IMR-90 (cell line): ENCODE results near the gene PRRT2.

ENCODE experiments used
- FOS ChIP-seq: fragments of 150-350 bp; IDR thresholded peaks from 2 replicates; pipeline ENCODE4 v1.6.1; 2016; ENCODE audit warnings: low read depth, low read length
- POLR2A ChIP-seq: IDR thresholded peaks from 2 replicates; pipeline ENCODE4 v1.6.1; 2012; ENCODE audit warnings: mild to moderate bottlenecking, low read depth, low read length
- RAD21 ChIP-seq: IDR thresholded peaks from 2 replicates; pipeline ENCODE4 v1.6.1; 2012; ENCODE audit warnings: low read length, improper control_type of control experiment
- RFX5 ChIP-seq: IDR thresholded peaks from 2 replicates; pipeline ENCODE4 v1.8.0; 2012; ENCODE audit warnings: low read depth, mild to moderate bottlenecking, low read length, moderate library complexity
- SMC3 ChIP-seq: fragments of 150-350 bp; IDR thresholded peaks from 2 replicates; pipeline ENCODE4 v1.6.1; 2016; ENCODE audit warnings: low read depth, mild to moderate bottlenecking, antibody characterized with exemption, low read length, moderate library complexity
- TF ChIP-seq, protein P1 (sequence below): conservative IDR thresholded peaks from 2 replicates; pipeline ENCODE4 v1.5.1; 2012; ENCODE audit warnings: mild to moderate bottlenecking, low read depth, low read length, improper control_type of control experiment

DNA sequence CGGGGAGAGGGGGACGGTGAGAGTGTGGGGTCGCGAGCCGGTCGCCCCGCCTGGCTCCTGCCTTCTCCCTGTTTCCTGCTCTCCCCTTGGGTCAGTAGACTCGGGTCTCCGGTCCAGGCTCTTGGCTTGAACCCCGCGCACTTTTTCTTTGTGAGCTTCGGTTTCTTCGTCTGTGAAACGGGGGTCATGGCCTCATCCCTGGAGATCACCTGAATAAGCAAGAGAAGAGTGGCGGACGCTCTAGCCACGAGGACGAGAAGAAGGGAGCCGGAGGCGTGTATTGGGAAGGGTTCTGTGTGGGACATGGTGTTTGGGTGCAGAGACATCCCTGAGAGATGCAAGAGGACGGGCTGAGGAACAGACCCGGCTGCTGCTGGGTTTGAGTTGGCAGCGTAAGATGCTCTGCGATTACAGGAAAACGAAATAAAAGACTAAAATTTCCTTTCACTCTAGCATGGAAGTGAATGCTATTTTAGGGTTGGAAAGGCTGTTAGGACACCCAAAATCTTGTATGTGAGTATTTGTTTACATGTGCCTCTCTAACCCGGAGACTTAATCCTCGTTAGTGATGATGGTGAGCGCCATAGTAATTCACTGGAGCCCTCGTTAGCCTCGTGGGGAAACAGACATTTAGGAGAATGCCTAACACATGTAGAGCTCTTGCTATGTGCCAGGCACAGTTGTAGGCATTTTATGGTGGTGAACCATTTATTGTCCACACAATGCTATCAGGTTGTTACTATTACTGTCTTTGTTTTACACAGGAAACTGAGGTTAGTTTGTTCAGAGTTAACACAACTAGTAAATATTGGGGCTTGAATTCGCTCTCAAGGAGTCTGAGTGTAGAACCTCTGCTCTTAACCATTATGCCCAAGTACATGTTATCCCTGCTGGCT is 20.8 kb upstream of the PRRT2 start:
- TF ChIP-seq, protein P1, sequence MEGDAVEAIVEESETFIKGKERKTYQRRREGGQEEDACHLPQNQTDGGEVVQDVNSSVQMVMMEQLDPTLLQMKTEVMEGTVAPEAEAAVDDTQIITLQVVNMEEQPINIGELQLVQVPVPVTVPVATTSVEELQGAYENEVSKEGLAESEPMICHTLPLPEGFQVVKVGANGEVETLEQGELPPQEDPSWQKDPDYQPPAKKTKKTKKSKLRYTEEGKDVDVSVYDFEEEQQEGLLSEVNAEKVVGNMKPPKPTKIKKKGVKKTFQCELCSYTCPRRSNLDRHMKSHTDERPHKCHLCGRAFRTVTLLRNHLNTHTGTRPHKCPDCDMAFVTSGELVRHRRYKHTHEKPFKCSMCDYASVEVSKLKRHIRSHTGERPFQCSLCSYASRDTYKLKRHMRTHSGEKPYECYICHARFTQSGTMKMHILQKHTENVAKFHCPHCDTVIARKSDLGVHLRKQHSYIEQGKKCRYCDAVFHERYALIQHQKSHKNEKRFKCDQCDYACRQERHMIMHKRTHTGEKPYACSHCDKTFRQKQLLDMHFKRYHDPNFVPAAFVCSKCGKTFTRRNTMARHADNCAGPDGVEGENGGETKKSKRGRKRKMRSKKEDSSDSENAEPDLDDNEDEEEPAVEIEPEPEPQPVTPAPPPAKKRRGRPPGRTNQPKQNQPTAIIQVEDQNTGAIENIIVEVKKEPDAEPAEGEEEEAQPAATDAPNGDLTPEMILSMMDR = no peak
- TF ChIP-seq POLR2A (no peak), SMC3 (no peak), FOS (no peak), RAD21 (no peak), RFX5 (no peak)
